CD4-positive, alpha-beta memory T cell (primary cell): Measurements from ENCODE around the gene TCF7. TPM values are rescaled to one million over a fixed set of nuclear protein-coding genes. Genes with fewer than 3 reads are reported as not detected.

Source experiments
- CTCF ChIA-PET: fragments of 350-600 bp; sonication (Branson Sonifier 250); formaldehyde crosslinking; loops from one replicate; lab custom pipeline; 2021; ENCODE audit warnings: inconsistent platforms; ENCODE audit not compliant: partially characterized antibody; lab: Charles Lee
- POLR2A ChIA-PET: fragments of 350-600 bp; sonication (Branson Sonifier 250); formaldehyde crosslinking; loops from one replicate; lab custom pipeline; 2021; ENCODE audit not compliant: partially characterized antibody; lab: Charles Lee
- DNase-seq, 5 donors: peaks; one replicate each; pipeline versions ENCODE4 v3.0.0 to v3.0.0-alpha.2; 2020 to 2022; ENCODE audit warnings: mixed read lengths in 1 of 5
- H3K27ac ChIP-seq: one replicate; pipeline ENCODE4 v1.7.0; 2013; ENCODE audit warnings: low read depth, low read length
- H3K27me3 ChIP-seq: 2 replicates; pipeline ENCODE4 v1.7.0; 2013; ENCODE audit warnings: mild to moderate bottlenecking, low read length, moderate library complexity; ENCODE audit not compliant: insufficient read depth
- H3K36me3 ChIP-seq: 2 replicates; pipeline ENCODE4 v1.7.0; 2013; ENCODE audit warnings: mild to moderate bottlenecking, low read length, moderate library complexity; ENCODE audit not compliant: insufficient read depth
- H3K4me1 ChIP-seq: 2 replicates; pipeline ENCODE4 v1.7.0; 2013; ENCODE audit warnings: mild to moderate bottlenecking, low read length, moderate library complexity; ENCODE audit not compliant: insufficient read depth
- H3K4me3 ChIP-seq, 2 donors: one replicate each; pipeline ENCODE4 v1.7.0; 2013; ENCODE audit warnings: low read length in 2 of 2, mild to moderate bottlenecking in 1 of 2
- H3K9me3 ChIP-seq, 2 donors: one replicate each; pipeline ENCODE4 v1.7.0; 2013; ENCODE audit warnings: low read length in 2 of 2, control low read depth in 1 of 2; ENCODE audit not compliant: control insufficient read depth in 1 of 2
- H3K27ac Mint-ChIP-seq, 7 donors: one replicate each; pipeline ENCODE4 v1.8.0; 2020 to 2021; ENCODE audit warnings: mixed read lengths in 7 of 7, mild to moderate bottlenecking in 6 of 7, inconsistent platforms in 3 of 7, moderate library complexity in 3 of 7
- H3K27me3 Mint-ChIP-seq, 2 donors: one replicate each; pipeline ENCODE4 v1.8.0; 2020 to 2021; ENCODE audit warnings: mixed read lengths in 2 of 2
- H3K36me3 Mint-ChIP-seq, 2 donors: one replicate each; pipeline ENCODE4 v1.8.0; 2020 to 2021; ENCODE audit warnings: mixed read lengths in 2 of 2, inconsistent platforms in 1 of 2, mild to moderate bottlenecking in 1 of 2
- H3K4me1 Mint-ChIP-seq, 4 donors: one replicate each; pipeline ENCODE4 v1.8.0; 2020 to 2021; ENCODE audit warnings: mixed read lengths in 4 of 4, mild to moderate bottlenecking in 1 of 4
- H3K4me3 Mint-ChIP-seq, 8 donors: one replicate each; pipeline ENCODE4 v1.8.0; 2020 to 2021; ENCODE audit warnings: mixed read lengths in 8 of 8, mild to moderate bottlenecking in 7 of 8, moderate library complexity in 6 of 8, inconsistent platforms in 3 of 8
- H3K9me3 Mint-ChIP-seq, 8 donors: one replicate each; pipeline ENCODE4 v1.8.0; 2020 to 2021; ENCODE audit warnings: mixed read lengths in 8 of 8, mild to moderate bottlenecking in 5 of 8, inconsistent platforms in 3 of 8, moderate library complexity in 1 of 8
- intact Hi-C: fragments of 100-400 bp; cut with micrococcal nuclease; formaldehyde crosslinking; loops from one replicate; pipeline ENCODE4 v1.15.1; 2023
- polyA plus RNA-seq, 2 donors: library from polyadenylated mRNA; unstranded; fragments of 300-500 nt; fragmentation: Illumina TruSeq; gene quantifications; one replicate each; pipeline ENCODE4 v1.2.3, GENCODE V29; 2021
- total RNA-seq, 2 experiments: library from RNA; stranded (reverse); gene quantifications; one replicate each; pipeline ENCODE4 v1.2.3, GENCODE V29; 2021

The TCF7 gene
- total and polyA plus RNA-seq, 4 experiments from 2014 or later: 102 to 841 (median 622) TPM

DNA sequence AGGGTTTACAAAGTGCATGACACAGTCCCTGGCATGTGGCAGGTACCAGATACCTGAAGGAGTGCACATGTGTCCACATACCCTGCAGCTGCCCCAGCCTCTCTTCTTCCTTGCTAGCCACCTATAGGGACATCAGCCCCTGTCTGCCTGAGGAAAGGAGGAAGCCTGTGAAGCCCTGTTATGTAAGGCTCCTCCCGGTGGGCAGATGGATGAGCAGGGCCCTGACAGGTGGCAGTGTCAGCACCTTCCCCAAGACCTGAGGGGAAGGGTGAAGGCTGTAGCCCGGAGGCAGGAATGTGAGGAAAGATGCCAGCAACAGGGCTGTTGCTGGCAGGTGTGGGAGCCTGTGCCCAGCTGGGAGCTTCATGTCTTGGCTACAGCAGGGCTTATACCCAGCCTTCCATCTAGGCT is 21.7 kb downstream of the TCF7 start:
- peaks cover 56 to 86% of the 10 kb centered on the region in 2 donors for H3K36me3 Mint-ChIP-seq
- H3K27me3 Mint-ChIP-seq: no peaks in the 10 kb centered on the region
- H3K27ac Mint-ChIP-seq: peak overlapping the region; percentile 85 to 98 (median 91)
- Histone ChIP-seq H3K4me3 (peak overlapping the region in 1 of 2 donors; percentile 26), H3K27ac (peak overlapping the region; percentile 97), H3K27me3 (no peaks in the 10 kb centered on the region), H3K9me3 (no peaks in the 10 kb centered on the region), H3K4me1 (peaks cover 100% of the 10 kb centered on the region), H3K36me3 (peaks cover 89% of the 10 kb centered on the region)
- intact Hi-C loops: no loop called here
- no peak for DNase-seq
- H3K9me3 Mint-ChIP-seq: no peaks in the 10 kb centered on the region
- CTCF ChIA-PET: interaction anchor here (1.8 to 25.4 kb wide), 3 partner anchors 9 to 99 kb away, joined by 5 to 603 read pairs (median 5); no protein-coding TSS in a partner anchor
- POLR2A ChIA-PET: interaction anchor here (1.3 to 23.7 kb wide), 6 partner anchors 41 to 92 kb away, joined by 4 to 313 read pairs (median 6); partner anchors contain the start of genes PPP2CA and SKP1
- peaks cover 50 to 99% (median 77%) of the 10 kb centered on the region in 4 donors for H3K4me1 Mint-ChIP-seq
- peak overlapping the region in 7 of 8 donors; percentile 63 to 84 (median 73) for H3K4me3 Mint-ChIP-seq

DNA sequence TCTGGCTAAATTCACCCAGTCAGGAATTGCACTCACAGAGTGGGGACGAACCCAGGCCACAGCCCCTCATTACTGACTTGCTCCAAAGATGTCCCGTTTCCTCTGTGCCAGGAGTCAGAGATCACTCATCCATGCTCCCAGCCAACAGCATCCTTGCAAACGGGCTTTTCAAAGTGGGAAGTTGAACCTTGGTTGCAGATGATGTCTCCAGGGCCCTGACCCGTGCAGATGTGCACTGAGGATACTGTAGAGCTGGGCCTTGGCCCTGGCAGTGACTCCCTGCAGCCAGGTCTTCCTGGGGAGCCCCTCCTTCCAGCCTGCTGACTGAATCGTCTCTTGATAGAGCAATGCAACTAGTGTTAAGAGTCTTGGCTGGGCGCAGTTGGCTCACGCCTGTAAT is 22.3 kb downstream of the TCF7 start:
- Histone ChIP-seq H3K4me3 (no peak overlapping the region), H3K27ac (peak overlapping the region; percentile 97), H3K9me3 (no peaks in the 10 kb centered on the region), H3K27me3 (no peaks in the 10 kb centered on the region), H3K36me3 (peaks cover 90% of the 10 kb centered on the region), H3K4me1 (peaks cover 98% of the 10 kb centered on the region)
- Mint-ChIP-seq H3K4me3 (peak overlapping the region in 7 of 8 donors; percentile 32 to 84 (median 64)), H3K9me3 (no peaks in the 10 kb centered on the region), H3K36me3 (peaks cover 60 to 88% of the 10 kb centered on the region in 2 donors), H3K4me1 (peaks cover 48 to 98% (median 77%) of the 10 kb centered on the region in 4 donors), H3K27ac (peak overlapping the region; percentile 84 to 98 (median 90)), H3K27me3 (no peaks in the 10 kb centered on the region)
- no peak for DNase-seq
- intact Hi-C loops: no loop called here
- ChIA-PET POLR2A (interaction anchor here (1.5 to 23.7 kb wide), 4 partner anchors 40 to 93 kb away, joined by 4 to 313 read pairs (median 6); partner anchors contain the start of gene SKP1), CTCF (interaction anchor here (0.7 to 25.4 kb wide), 4 partner anchors 9 to 99 kb away, joined by 3 to 603 read pairs (median 5); no protein-coding TSS in a partner anchor)

DNA sequence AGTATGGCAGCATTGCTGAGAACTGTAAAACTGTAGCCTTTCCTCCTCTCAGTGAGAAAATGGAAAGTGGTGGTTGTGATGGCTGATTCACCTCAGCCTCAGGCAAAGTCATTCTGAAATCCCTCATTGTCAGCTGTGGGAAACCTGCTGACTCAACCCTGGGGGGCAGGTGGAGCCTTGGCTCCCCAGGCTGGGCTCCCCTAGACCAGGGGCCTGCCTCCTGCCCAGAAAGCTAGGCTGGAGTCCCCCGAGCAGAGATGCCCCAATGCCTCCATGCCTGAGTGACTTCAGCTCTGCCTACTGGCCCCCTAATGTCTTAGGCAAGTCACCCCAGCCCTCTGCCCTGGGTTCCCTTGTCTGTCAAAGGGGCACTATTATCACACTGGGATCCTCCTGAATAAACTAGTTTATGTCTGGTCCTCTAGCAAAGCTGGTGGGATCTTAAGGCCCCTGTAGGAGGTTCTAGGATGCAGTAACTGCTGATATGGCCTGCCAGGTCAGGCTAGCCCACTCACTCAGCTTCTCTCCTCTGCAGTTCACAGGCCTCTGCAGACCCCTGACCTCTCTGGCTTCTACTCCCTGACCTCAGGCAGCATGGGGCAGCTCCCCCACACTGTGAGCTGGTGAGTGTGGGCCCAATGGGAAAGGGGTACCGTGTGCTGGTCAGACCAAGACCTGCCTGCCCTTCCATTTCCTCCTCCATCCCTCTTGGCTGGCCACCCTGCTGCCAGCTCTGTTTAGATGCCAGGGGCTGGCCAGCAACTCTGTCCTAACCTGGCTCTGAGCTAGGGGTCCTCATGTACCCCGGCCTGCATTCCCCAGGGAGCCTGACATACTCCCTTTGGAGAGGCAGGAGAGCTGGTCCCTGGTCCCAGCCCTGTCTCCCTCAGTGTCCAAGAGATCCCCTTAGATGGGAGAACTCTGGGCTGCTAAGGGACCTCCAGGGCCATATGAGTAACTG is 24.2 kb downstream of the TCF7 start:
- H3K36me3 Mint-ChIP-seq: peaks cover 61 to 89% of the 10 kb centered on the region in 2 donors
- H3K27ac ChIP-seq: peak overlapping the region; percentile 97
- peaks cover 95% of the 10 kb centered on the region for H3K36me3 ChIP-seq
- peak overlapping the region in 5 of 8 donors; percentile 27 to 84 (median 36) for H3K4me3 Mint-ChIP-seq
- H3K4me1 Mint-ChIP-seq: peaks cover 33 to 92% (median 69%) of the 10 kb centered on the region in 4 donors
- no peak overlapping the region for H3K4me3 ChIP-seq
- ChIA-PET POLR2A (interaction anchor here (1.0 to 23.7 kb wide), 5 partner anchors 23 to 105 kb away, joined by 3 to 313 read pairs (median 4); partner anchors contain the start of gene SKP1), CTCF (interaction anchor here (1.3 to 25.4 kb wide), 6 partner anchors 8 to 101 kb away, joined by 3 to 603 read pairs (median 6); no protein-coding TSS in a partner anchor)
- DNase-seq: peak in 1 of 5 donors; percentile 60
- H3K27ac Mint-ChIP-seq: peak overlapping the region; percentile 84 to 98 (median 90)
- H3K9me3 Mint-ChIP-seq: no peaks in the 10 kb centered on the region
- no peaks in the 10 kb centered on the region for H3K9me3 ChIP-seq
- peaks cover 79% of the 10 kb centered on the region for H3K4me1 ChIP-seq
- intact Hi-C loops: no loop called here
- no peaks in the 10 kb centered on the region for H3K27me3 ChIP-seq
- H3K27me3 Mint-ChIP-seq: no peaks in the 10 kb centered on the region

DNA sequence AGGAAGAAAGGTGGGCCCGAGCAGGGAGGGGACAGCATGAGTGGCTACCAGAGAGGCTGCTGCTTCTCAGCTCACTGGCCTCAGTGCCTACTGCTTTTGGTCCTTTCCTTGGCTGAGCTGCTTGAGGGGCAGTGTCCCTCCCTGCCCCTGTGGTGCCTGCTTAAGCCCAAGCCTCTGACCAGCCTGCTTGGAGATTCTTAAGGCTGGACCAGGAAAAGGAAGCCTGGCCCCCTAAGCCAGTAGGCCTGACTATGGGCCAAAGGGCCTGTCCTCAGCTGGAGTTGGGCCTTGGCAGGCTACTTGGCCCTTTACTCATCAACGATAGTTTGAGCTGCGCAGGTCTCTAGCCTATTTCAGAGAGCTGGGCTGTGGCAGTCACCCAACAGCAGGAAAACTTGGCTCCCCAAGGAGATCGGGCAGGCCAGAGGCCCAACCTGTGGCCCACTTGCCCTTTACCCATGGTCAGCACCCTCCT is 24.9 kb downstream of the TCF7 start:
- ChIA-PET CTCF (interaction anchor here (1.2 to 25.4 kb wide), 10 partner anchors 7 to 112 kb away, joined by 3 to 603 read pairs (median 6); no protein-coding TSS in a partner anchor), POLR2A (interaction anchor here (1.2 to 23.7 kb wide), 6 partner anchors 22 to 105 kb away, joined by 3 to 313 read pairs (median 6); partner anchors contain the start of gene SKP1)
- peak overlapping the region in 2 of 8 donors; percentile 25 to 34 for H3K4me3 Mint-ChIP-seq
- H3K9me3 ChIP-seq: no peaks in the 10 kb centered on the region
- intact Hi-C loops: no loop called here
- peaks cover 95% of the 10 kb centered on the region for H3K36me3 ChIP-seq
- no peaks in the 10 kb centered on the region for H3K27me3 ChIP-seq
- peak overlapping the region; percentile 97 for H3K27ac ChIP-seq
- peak overlapping the region; percentile 83 to 98 (median 93) for H3K27ac Mint-ChIP-seq
- no peak overlapping the region for H3K4me3 ChIP-seq
- peaks cover 72% of the 10 kb centered on the region for H3K4me1 ChIP-seq
- H3K27me3 Mint-ChIP-seq: no peaks in the 10 kb centered on the region
- H3K4me1 Mint-ChIP-seq: peaks cover 31 to 87% (median 66%) of the 10 kb centered on the region in 4 donors
- H3K36me3 Mint-ChIP-seq: peaks cover 63 to 94% of the 10 kb centered on the region in 2 donors
- H3K9me3 Mint-ChIP-seq: no peaks in the 10 kb centered on the region
- DNase-seq: no peak

DNA sequence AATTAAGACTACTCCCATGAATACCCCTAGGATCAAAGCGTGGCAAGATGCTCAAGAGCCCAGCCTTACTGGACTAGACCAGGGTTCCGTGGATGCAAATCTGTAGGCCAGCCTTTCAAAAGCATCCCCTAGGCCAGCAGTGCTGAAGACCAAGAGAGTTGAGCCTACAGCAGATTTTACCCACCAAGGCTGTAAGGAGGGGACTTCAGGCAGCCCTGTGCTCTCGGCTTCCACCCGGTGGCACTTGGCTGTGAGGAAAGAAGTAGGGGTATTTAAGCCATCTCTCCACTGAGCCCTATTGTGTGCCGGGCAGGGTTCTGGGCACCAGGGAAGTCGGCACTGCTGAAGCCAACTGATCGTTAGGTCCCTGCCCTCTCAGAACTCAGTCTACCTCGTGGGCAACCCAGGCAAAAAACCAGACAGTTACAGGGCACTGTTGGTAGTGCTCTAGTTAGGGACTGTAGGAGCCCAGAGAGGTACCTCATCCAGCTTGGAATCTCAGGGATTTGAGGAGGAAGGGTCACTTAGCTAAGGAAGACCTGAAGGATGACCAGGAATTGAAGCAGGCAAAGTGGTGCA is 25.5 kb downstream of the TCF7 start:
- H3K9me3 ChIP-seq: no peaks in the 10 kb centered on the region
- peaks cover 95% of the 10 kb centered on the region for H3K36me3 ChIP-seq
- H3K9me3 Mint-ChIP-seq: peaks cover 0 to 4% (median 0%) of the 10 kb centered on the region in 8 donors
- intact Hi-C loops: loop anchor here (1.0 kb wide), 4 partner anchors 8 to 101 kb away; partner anchors contain the start of gene TCF7
- no peaks in the 10 kb centered on the region for H3K27me3 ChIP-seq
- DNase-seq: no peak
- POLR2A ChIA-PET: interaction anchor here (1.2 to 23.7 kb wide), 6 partner anchors 36 to 96 kb away, joined by 4 to 313 read pairs (median 8); partner anchors contain the start of gene SKP1
- peaks cover 31 to 86% (median 65%) of the 10 kb centered on the region in 4 donors for H3K4me1 Mint-ChIP-seq
- CTCF ChIA-PET: interaction anchor here (0.7 to 25.4 kb wide), 13 partner anchors 10 to 130 kb away, joined by 3 to 603 read pairs (median 3); no protein-coding TSS in a partner anchor
- no peak overlapping the region for H3K4me3 ChIP-seq
- peak overlapping the region in 4 of 8 donors; percentile 13 to 34 (median 24) for H3K4me3 Mint-ChIP-seq
- peak overlapping the region; percentile 82 to 98 (median 86) for H3K27ac Mint-ChIP-seq
- peaks cover 66% of the 10 kb centered on the region for H3K4me1 ChIP-seq
- H3K27ac ChIP-seq: peak overlapping the region; percentile 97
- H3K36me3 Mint-ChIP-seq: peaks cover 64 to 94% of the 10 kb centered on the region in 2 donors
- H3K27me3 Mint-ChIP-seq: no peaks in the 10 kb centered on the region

DNA sequence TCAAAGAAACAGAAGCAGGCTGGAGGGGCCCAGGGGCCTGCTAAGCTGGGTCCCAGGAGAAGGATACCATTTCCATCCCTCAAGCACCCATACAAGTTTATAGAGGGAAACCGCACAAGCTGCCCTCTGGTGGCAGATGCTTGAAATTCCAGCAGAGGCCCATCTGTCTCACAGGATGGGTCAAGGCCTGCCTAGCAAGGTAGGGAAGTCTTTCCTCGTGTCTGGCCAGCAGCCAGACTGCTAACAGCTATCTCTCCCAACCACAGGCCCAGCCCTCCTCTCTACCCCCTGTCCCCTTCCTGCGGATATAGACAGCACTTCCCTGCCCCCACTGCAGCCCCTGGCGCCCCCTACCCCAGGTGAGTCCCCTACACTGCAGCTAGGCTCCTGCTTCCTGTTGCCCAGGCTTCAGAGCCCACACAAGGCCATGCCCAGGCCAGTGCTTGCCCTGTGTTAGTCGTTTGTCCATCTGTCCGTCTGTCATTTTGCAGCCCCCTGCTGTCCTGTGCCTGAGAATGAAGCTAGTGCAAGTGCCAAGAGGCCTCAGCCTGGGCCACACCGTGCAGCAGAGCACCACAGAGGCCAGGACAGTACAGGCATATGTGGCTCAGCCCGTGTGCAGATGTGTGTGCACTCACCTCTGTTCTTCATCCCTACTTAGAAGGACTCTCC is 26.2 kb downstream of the TCF7 start:
- no peaks in the 10 kb centered on the region for H3K27me3 ChIP-seq
- peaks cover 57 to 94% of the 10 kb centered on the region in 2 donors for H3K36me3 Mint-ChIP-seq
- POLR2A ChIA-PET: interaction anchor here (1.2 to 23.7 kb wide), 5 partner anchors 36 to 97 kb away, joined by 4 to 313 read pairs (median 10); partner anchors contain the start of gene SKP1
- H3K27ac ChIP-seq: peak overlapping the region; percentile 97
- CTCF ChIA-PET: interaction anchor here (0.6 to 25.4 kb wide), 17 partner anchors 9 to 130 kb away, joined by 3 to 603 read pairs (median 3); no protein-coding TSS in a partner anchor
- H3K4me3 Mint-ChIP-seq: peak overlapping the region in 2 of 8 donors; percentile 20 to 24
- intact Hi-C loops: loop anchor here (1.0 kb wide), 4 partner anchors 8 to 101 kb away; partner anchors contain the start of gene TCF7
- peaks cover 0 to 4% (median 0%) of the 10 kb centered on the region in 8 donors for H3K9me3 Mint-ChIP-seq
- peaks cover 59% of the 10 kb centered on the region for H3K4me1 ChIP-seq
- DNase-seq: peak; percentile 52 to 70 (median 57)
- peak overlapping the region; percentile 64 to 98 (median 86) for H3K27ac Mint-ChIP-seq
- no peaks in the 10 kb centered on the region for H3K9me3 ChIP-seq
- no peaks in the 10 kb centered on the region for H3K27me3 Mint-ChIP-seq
- no peak overlapping the region for H3K4me3 ChIP-seq
- H3K4me1 Mint-ChIP-seq: peaks cover 24 to 84% (median 59%) of the 10 kb centered on the region in 4 donors
- peaks cover 95% of the 10 kb centered on the region for H3K36me3 ChIP-seq
